H9 (cell line): ENCODE measurements around the gene EVI5L. TPM values are rescaled to one million over a fixed set of nuclear protein-coding genes. Genes with fewer than 3 reads are reported as not detected.

ENCODE experiments used
- DNase-seq: peaks from one replicate; pipeline ENCODE4 v3.0.0-alpha.2; 2017
- H2AFZ ChIP-seq: one replicate; pipeline ENCODE4 v1.6.1; 2013; ENCODE audit warnings: mild to moderate bottlenecking, low read length, control low read depth, moderate library complexity
- H2AK5ac ChIP-seq: 2 replicates; pipeline ENCODE4 v1.6.1; 2013; ENCODE audit warnings: low read length, control low read depth, mixed read lengths; ENCODE audit not compliant: insufficient read length
- H2BK120ac ChIP-seq: one replicate; pipeline ENCODE4 v1.6.1; 2013; ENCODE audit warnings: low read depth, mild to moderate bottlenecking, low read length, control low read depth, inconsistent platforms; ENCODE audit not compliant: poor library complexity, severe bottlenecking
- H2BK12ac ChIP-seq: 2 replicates; pipeline ENCODE4 v1.6.1; 2013; ENCODE audit warnings: low read length, control low read depth, mixed read lengths, low read depth; ENCODE audit not compliant: insufficient read length
- H2BK15ac ChIP-seq: 2 replicates; pipeline ENCODE4 v1.6.1; 2013; ENCODE audit warnings: low read depth, low read length, control low read depth
- H2BK20ac ChIP-seq: one replicate; pipeline ENCODE4 v1.6.1; 2013; ENCODE audit warnings: low read depth, mild to moderate bottlenecking, low read length, control low read depth, inconsistent platforms; ENCODE audit not compliant: poor library complexity, severe bottlenecking
- H2BK5ac ChIP-seq: 2 replicates; pipeline ENCODE4 v1.6.1; 2013; ENCODE audit warnings: low read length, control low read depth, mixed read lengths; ENCODE audit not compliant: insufficient read length
- H3K14ac ChIP-seq: 2 replicates; pipeline ENCODE4 v1.6.1; 2013; ENCODE audit warnings: low read length, control low read depth; ENCODE audit not compliant: insufficient read depth
- H3K18ac ChIP-seq: 2 replicates; pipeline ENCODE4 v1.6.1; 2013; ENCODE audit warnings: low read depth, mild to moderate bottlenecking, mixed read lengths, low read length, control low read depth; ENCODE audit not compliant: insufficient read length
- H3K23ac ChIP-seq: 2 replicates; pipeline ENCODE4 v1.6.1; 2013; ENCODE audit warnings: low read length, control low read depth, mixed read lengths, low read depth; ENCODE audit not compliant: insufficient read length
- H3K23me2 ChIP-seq: 2 replicates; pipeline ENCODE4 v1.6.1; 2013; ENCODE audit warnings: low read depth, mild to moderate bottlenecking, mixed read lengths, low read length, control low read depth; ENCODE audit not compliant: insufficient read length, poor library complexity, severe bottlenecking
- H3K27ac ChIP-seq: 2 replicates; pipeline ENCODE4 v1.5.1; 2013; ENCODE audit warnings: low read length, control low read depth, mixed read lengths, low read depth; ENCODE audit not compliant: insufficient read length
- H3K27me3 ChIP-seq: 2 replicates; pipeline ENCODE4 v1.6.1; 2013; ENCODE audit warnings: low read length, control low read depth, inconsistent platforms; ENCODE audit not compliant: insufficient read depth
- H3K4ac ChIP-seq: 2 replicates; pipeline ENCODE4 v1.6.1; 2013; ENCODE audit warnings: low read depth, mild to moderate bottlenecking, control low read depth, inconsistent platforms, low read length, moderate library complexity
- H3K4me1 ChIP-seq: 2 replicates; pipeline ENCODE4 v1.6.1; 2013; ENCODE audit warnings: low read length, control low read depth, inconsistent platforms; ENCODE audit not compliant: insufficient read depth
- H3K4me2 ChIP-seq: 2 replicates; pipeline ENCODE4 v1.6.1; 2013; ENCODE audit warnings: low read length, control low read depth, mixed read lengths; ENCODE audit not compliant: insufficient read length, insufficient read depth
- H3K56ac ChIP-seq: 2 replicates; pipeline ENCODE4 v1.6.1; 2013; ENCODE audit warnings: low read depth, mild to moderate bottlenecking, mixed read lengths, low read length, control low read depth; ENCODE audit not compliant: insufficient read length
- H3K79me1 ChIP-seq: 2 replicates; pipeline ENCODE4 v1.6.1; 2013; ENCODE audit warnings: low read depth, mild to moderate bottlenecking, moderate library complexity, low read length, control low read depth, inconsistent platforms; ENCODE audit not compliant: insufficient read depth, poor library complexity, severe bottlenecking
- H3K79me2 ChIP-seq: 2 replicates; pipeline ENCODE4 v1.6.1; 2013; ENCODE audit warnings: low read length, control low read depth, inconsistent platforms; ENCODE audit not compliant: insufficient read depth
- H3K9ac ChIP-seq: 2 replicates; pipeline ENCODE4 v1.6.1; 2013; ENCODE audit warnings: low read length, control low read depth, mixed read lengths; ENCODE audit not compliant: insufficient read length; ENCODE audit errors: extremely low read depth
- H3K9me3 ChIP-seq: one replicate; pipeline ENCODE4 v1.6.1; 2013; ENCODE audit warnings: low read depth, low read length, inconsistent platforms; ENCODE audit not compliant: control insufficient read depth
- H3T11ph ChIP-seq: one replicate; pipeline ENCODE4 v1.6.1; 2013; ENCODE audit warnings: mild to moderate bottlenecking, low read length, control low read depth, inconsistent platforms
- H4K20me1 ChIP-seq: one replicate; pipeline ENCODE4 v1.6.1; 2013; ENCODE audit not compliant: control insufficient read depth, insufficient read length, insufficient read depth
- H4K5ac ChIP-seq: 2 replicates; pipeline ENCODE4 v1.6.1; 2013; ENCODE audit warnings: low read depth, mild to moderate bottlenecking, mixed read lengths, low read length, control low read depth; ENCODE audit not compliant: insufficient read length
- H4K8ac ChIP-seq: replicated peaks from 2 replicates; pipeline ENCODE4 v1.6.1; 2013; ENCODE audit warnings: low read length, control low read depth, mixed read lengths, low read depth; ENCODE audit not compliant: insufficient read length
- H4K91ac ChIP-seq: 2 replicates; pipeline ENCODE4 v1.6.1; 2013; ENCODE audit warnings: low read depth, mild to moderate bottlenecking, moderate library complexity, mixed read lengths, low read length, control low read depth; ENCODE audit not compliant: insufficient read length
- H3K27ac Mint-ChIP-seq, 3 experiments: 2 replicates in 2 of 3; 3 replicates in 1 of 3; pipeline ENCODE4 v1.8.0; 2020 to 2021; ENCODE audit warnings: mixed read lengths in 3 of 3, mild to moderate bottlenecking in 1 of 3, moderate library complexity in 1 of 3
- H3K27me3 Mint-ChIP-seq: 2 replicates; pipeline ENCODE4 v1.8.0; 2021; ENCODE audit warnings: low read depth, mild to moderate bottlenecking, moderate library complexity, mixed read lengths
- H3K36me3 Mint-ChIP-seq, 3 experiments: 2 replicates in 2 of 3; 3 replicates in 1 of 3; pipeline ENCODE4 v1.8.0; 2020 to 2021; ENCODE audit warnings: low read depth in 3 of 3, mixed read lengths in 3 of 3; ENCODE audit not compliant: insufficient read depth in 1 of 3
- H3K4me1 Mint-ChIP-seq, 2 experiments: 2 replicates each; pipeline ENCODE4 v1.8.0; 2020; ENCODE audit warnings: mixed read lengths in 2 of 2
- H3K4me3 Mint-ChIP-seq, 2 experiments: 2 replicates in 1 of 2; 3 replicates in 1 of 2; pipeline ENCODE4 v1.8.0; 2020 to 2021; ENCODE audit warnings: mild to moderate bottlenecking in 2 of 2, mixed read lengths in 2 of 2, moderate library complexity in 1 of 2
- H3K9me3 Mint-ChIP-seq, 2 experiments: 2 replicates in 1 of 2; 3 replicates in 1 of 2; pipeline ENCODE4 v1.8.0; 2020; ENCODE audit warnings: mild to moderate bottlenecking in 2 of 2, mixed read lengths in 2 of 2, moderate library complexity in 1 of 2
- CTCF ChIP-seq: fragments of 200-600 bp; sonication (generic); conservative IDR thresholded peaks from 3 replicates; pipeline ENCODE4 v1.8.0; 2021; ENCODE audit warnings: antibody characterized with exemption, mild to moderate bottlenecking
- WGBS: extraction: QIAGEN DNeasy Blood & Tissue Kit; methylation state at CpG from one replicate; pipeline ENCODE4 v1.1.7; 2013; ENCODE audit warnings: missing lambda C conversion rate, low lambda C conversion rate, mixed read lengths; ENCODE audit not compliant: insufficient read length; ENCODE audit errors: extremely low coverage; 5-methylcytosine and 5-hydroxymethylcytosine counted together
- total RNA-seq: library from RNA; stranded (reverse); gene quantifications from 2 replicates; pipeline ENCODE4 v1.2.1, GENCODE V29; 2021

The EVI5L gene
- total RNA-seq, 1 experiment from 2014 or later: 7.1 TPM

- H2AK5ac ChIP-seq: no peak overlapping the region
- H3K4me1 ChIP-seq: no peaks in the 10 kb centered on the region; the same call in 1 of the 2 replicates
- no peaks in the 10 kb centered on the region for H3K79me1 ChIP-seq
- peaks cover 15% of the 10 kb centered on the region for H3K23me2 ChIP-seq
- H4K20me1 ChIP-seq: peaks cover 6% of the 10 kb centered on the region
- H3K27ac Mint-ChIP-seq: 0 out of 7 replicates have a peak overlapping the region, but pooled peaks of 1 of the 3 experiments have one; percentile 37
- no peak overlapping the region for H4K8ac ChIP-seq
- no peak overlapping the region for H4K5ac ChIP-seq
- H3K4me1 Mint-ChIP-seq: peaks cover 13 to 39% of the 10 kb centered on the region in 2 experiments
- H3K56ac ChIP-seq: no peak overlapping the region
- H3K4ac ChIP-seq: no peak overlapping the region
- H3K27ac ChIP-seq: no peak overlapping the region
- H2AFZ ChIP-seq: no peak overlapping the region
- H3K27me3 Mint-ChIP-seq: peaks cover 57% of the 10 kb centered on the region
- no peaks in the 10 kb centered on the region; a peak in 1 of 7 replicates for H3K36me3 Mint-ChIP-seq
- peak overlapping the region; percentile 33; the same call in 1 of the 2 replicates for H3K14ac ChIP-seq
- no peak overlapping the region for H2BK12ac ChIP-seq
- no peak overlapping the region for H3K9ac ChIP-seq
- H4K91ac ChIP-seq: no peak overlapping the region
- no peaks in the 10 kb centered on the region for H3K79me2 ChIP-seq
- H2BK20ac ChIP-seq: no peak overlapping the region
- peaks cover 4% of the 10 kb centered on the region; the same call in 1 of the 2 replicates for H3K27me3 ChIP-seq
- no peak overlapping the region for H2BK5ac ChIP-seq
- H3K4me3 Mint-ChIP-seq: peak overlapping the region; percentile 62 to 85
- no peak overlapping the region for H3T11ph ChIP-seq
- WGBS: no CpG with 5 or more reads among the region's 67 CpGs
- no peaks in the 10 kb centered on the region for H3K9me3 Mint-ChIP-seq
- H3K9me3 ChIP-seq: no peaks in the 10 kb centered on the region
- no peak overlapping the region for H3K23ac ChIP-seq
- peak; percentile 98 for DNase-seq
- H3K18ac ChIP-seq: peak overlapping the region; percentile 12
- TF ChIP-seq CTCF: no peak
- H2BK15ac ChIP-seq: no peak overlapping the region
- peak overlapping the region; percentile 69 for H3K4me2 ChIP-seq
- H2BK120ac ChIP-seq: no peak overlapping the region
Observed at GRCh38 chr19:7862413-7862951, 32.5 kb downstream of the EVI5L start.
